HEK293 (cell line): ENCODE measurements around the gene SULF2.

Source experiments
- CTCF ChIP-seq: fragments of 450-650 bp; formaldehyde crosslinking; IDR thresholded peaks from 2 replicates; pipeline ENCODE4 v1.5.1; 2016; ENCODE audit warnings: missing biosample characterization, missing genetic modification characterization
- ZBTB17 ChIP-seq: fragments of 450-650 bp; formaldehyde crosslinking; IDR thresholded peaks from 2 replicates; pipeline ENCODE4 v1.5.1; 2016; ENCODE audit warnings: missing biosample characterization, missing genetic modification characterization
- ZNF138 ChIP-seq: fragments of 450-650 bp; formaldehyde crosslinking; IDR thresholded peaks from 2 replicates; pipeline ENCODE4 v1.5.1; 2016; ENCODE audit warnings: missing biosample characterization, missing genetic modification characterization, borderline replicate concordance
- ZNF24 ChIP-seq: fragments of 450-650 bp; formaldehyde crosslinking; IDR thresholded peaks from 2 replicates; pipeline ENCODE4 v1.5.1; 2016; ENCODE audit warnings: missing biosample characterization, missing genetic modification characterization
- ZNF274 ChIP-seq, 2 experiments: fragments of 200-500 bp in 1 of 2; fragments of 450-650 bp in 1 of 2; sonication (Bioruptor generic) in 1 of 2; formaldehyde crosslinking in 1 of 2; IDR thresholded peaks; 2 replicates each; pipeline versions ENCODE4 v1.5.1 to v1.6.1; 2014 to 2016; ENCODE audit warnings: borderline replicate concordance in 1 of 2, inconsistent platforms in 1 of 2, low read length in 1 of 2, missing biosample characterization in 1 of 2, missing genetic modification characterization in 1 of 2
- ZNF660 ChIP-seq: fragments of 450-650 bp; IDR thresholded peaks from 2 replicates; pipeline ENCODE4 v1.5.1; 2018; ENCODE audit warnings: missing biosample characterization, mild to moderate bottlenecking, missing genetic modification characterization
- ZNF670 ChIP-seq: fragments of 450-650 bp; formaldehyde crosslinking; IDR thresholded peaks from 2 replicates; pipeline ENCODE4 v1.5.1; 2016; ENCODE audit warnings: missing biosample characterization, missing genetic modification characterization, low read depth
- ZNF785 ChIP-seq: fragments of 450-650 bp; formaldehyde crosslinking; IDR thresholded peaks from 2 replicates; pipeline ENCODE4 v1.5.1; 2016; ENCODE audit warnings: missing biosample characterization, missing genetic modification characterization

GRCh38 chr20:47688385-47689381 lies 96.6 kb downstream of the SULF2 start:
- no peak for TF ChIP-seq ZNF274 (IDR thresholded peaks at IDR 0.05; ENCODE audit: low read length)
- no peak for TF ChIP-seq ZNF274 (tag by site-specific recombination; IDR thresholded peaks at IDR 0.05; ENCODE audit: borderline replicate concordance)
- TF ChIP-seq ZNF660 (tag by site-specific recombination), result no peak
- no peak for TF ChIP-seq ZNF670 (tag by site-specific recombination)
- TF ChIP-seq ZNF24 (tag by site-specific recombination), result no peak
- no peak for TF ChIP-seq CTCF (tag by site-specific recombination)
- TF ChIP-seq ZBTB17 (tag by site-specific recombination), result no peak
- no peak for TF ChIP-seq ZNF785 (tag by site-specific recombination)
- TF ChIP-seq ZNF138 (tag by site-specific recombination), result no peak
